H9 (cell line): ENCODE data around the gene BCL7C. TPM values are rescaled to one million over a fixed set of nuclear protein-coding genes. Genes with fewer than 3 reads are reported as not detected.

ENCODE experiments used
- DNase-seq: peaks from one replicate; pipeline ENCODE4 v3.0.0-alpha.2; 2017
- H2AFZ ChIP-seq: one replicate; pipeline ENCODE4 v1.6.1; 2013; ENCODE audit warnings: mild to moderate bottlenecking, low read length, control low read depth, moderate library complexity
- H2AK5ac ChIP-seq: 2 replicates; pipeline ENCODE4 v1.6.1; 2013; ENCODE audit warnings: low read length, control low read depth, mixed read lengths; ENCODE audit not compliant: insufficient read length
- H2BK120ac ChIP-seq: one replicate; pipeline ENCODE4 v1.6.1; 2013; ENCODE audit warnings: low read depth, mild to moderate bottlenecking, low read length, control low read depth, inconsistent platforms; ENCODE audit not compliant: poor library complexity, severe bottlenecking
- H2BK12ac ChIP-seq: 2 replicates; pipeline ENCODE4 v1.6.1; 2013; ENCODE audit warnings: low read length, control low read depth, mixed read lengths, low read depth; ENCODE audit not compliant: insufficient read length
- H2BK15ac ChIP-seq: 2 replicates; pipeline ENCODE4 v1.6.1; 2013; ENCODE audit warnings: low read depth, low read length, control low read depth
- H2BK20ac ChIP-seq: one replicate; pipeline ENCODE4 v1.6.1; 2013; ENCODE audit warnings: low read depth, mild to moderate bottlenecking, low read length, control low read depth, inconsistent platforms; ENCODE audit not compliant: poor library complexity, severe bottlenecking
- H2BK5ac ChIP-seq: 2 replicates; pipeline ENCODE4 v1.6.1; 2013; ENCODE audit warnings: low read length, control low read depth, mixed read lengths; ENCODE audit not compliant: insufficient read length
- H3K14ac ChIP-seq: 2 replicates; pipeline ENCODE4 v1.6.1; 2013; ENCODE audit warnings: low read length, control low read depth; ENCODE audit not compliant: insufficient read depth
- H3K18ac ChIP-seq: 2 replicates; pipeline ENCODE4 v1.6.1; 2013; ENCODE audit warnings: low read depth, mild to moderate bottlenecking, mixed read lengths, low read length, control low read depth; ENCODE audit not compliant: insufficient read length
- H3K23ac ChIP-seq: 2 replicates; pipeline ENCODE4 v1.6.1; 2013; ENCODE audit warnings: low read length, control low read depth, mixed read lengths, low read depth; ENCODE audit not compliant: insufficient read length
- H3K23me2 ChIP-seq: 2 replicates; pipeline ENCODE4 v1.6.1; 2013; ENCODE audit warnings: low read depth, mild to moderate bottlenecking, mixed read lengths, low read length, control low read depth; ENCODE audit not compliant: insufficient read length, poor library complexity, severe bottlenecking
- H3K27ac ChIP-seq: 2 replicates; pipeline ENCODE4 v1.5.1; 2013; ENCODE audit warnings: low read length, control low read depth, mixed read lengths, low read depth; ENCODE audit not compliant: insufficient read length
- H3K27me3 ChIP-seq: 2 replicates; pipeline ENCODE4 v1.6.1; 2013; ENCODE audit warnings: low read length, control low read depth, inconsistent platforms; ENCODE audit not compliant: insufficient read depth
- H3K4ac ChIP-seq: 2 replicates; pipeline ENCODE4 v1.6.1; 2013; ENCODE audit warnings: low read depth, mild to moderate bottlenecking, control low read depth, inconsistent platforms, low read length, moderate library complexity
- H3K4me1 ChIP-seq: 2 replicates; pipeline ENCODE4 v1.6.1; 2013; ENCODE audit warnings: low read length, control low read depth, inconsistent platforms; ENCODE audit not compliant: insufficient read depth
- H3K4me2 ChIP-seq: 2 replicates; pipeline ENCODE4 v1.6.1; 2013; ENCODE audit warnings: low read length, control low read depth, mixed read lengths; ENCODE audit not compliant: insufficient read length, insufficient read depth
- H3K56ac ChIP-seq: 2 replicates; pipeline ENCODE4 v1.6.1; 2013; ENCODE audit warnings: low read depth, mild to moderate bottlenecking, mixed read lengths, low read length, control low read depth; ENCODE audit not compliant: insufficient read length
- H3K79me1 ChIP-seq: 2 replicates; pipeline ENCODE4 v1.6.1; 2013; ENCODE audit warnings: low read depth, mild to moderate bottlenecking, moderate library complexity, low read length, control low read depth, inconsistent platforms; ENCODE audit not compliant: insufficient read depth, poor library complexity, severe bottlenecking
- H3K79me2 ChIP-seq: 2 replicates; pipeline ENCODE4 v1.6.1; 2013; ENCODE audit warnings: low read length, control low read depth, inconsistent platforms; ENCODE audit not compliant: insufficient read depth
- H3K9ac ChIP-seq: 2 replicates; pipeline ENCODE4 v1.6.1; 2013; ENCODE audit warnings: low read length, control low read depth, mixed read lengths; ENCODE audit not compliant: insufficient read length; ENCODE audit errors: extremely low read depth
- H3K9me3 ChIP-seq: one replicate; pipeline ENCODE4 v1.6.1; 2013; ENCODE audit warnings: low read depth, low read length, inconsistent platforms; ENCODE audit not compliant: control insufficient read depth
- H3T11ph ChIP-seq: one replicate; pipeline ENCODE4 v1.6.1; 2013; ENCODE audit warnings: mild to moderate bottlenecking, low read length, control low read depth, inconsistent platforms
- H4K20me1 ChIP-seq: one replicate; pipeline ENCODE4 v1.6.1; 2013; ENCODE audit not compliant: control insufficient read depth, insufficient read length, insufficient read depth
- H4K5ac ChIP-seq: 2 replicates; pipeline ENCODE4 v1.6.1; 2013; ENCODE audit warnings: low read depth, mild to moderate bottlenecking, mixed read lengths, low read length, control low read depth; ENCODE audit not compliant: insufficient read length
- H4K8ac ChIP-seq: replicated peaks from 2 replicates; pipeline ENCODE4 v1.6.1; 2013; ENCODE audit warnings: low read length, control low read depth, mixed read lengths, low read depth; ENCODE audit not compliant: insufficient read length
- H4K91ac ChIP-seq: 2 replicates; pipeline ENCODE4 v1.6.1; 2013; ENCODE audit warnings: low read depth, mild to moderate bottlenecking, moderate library complexity, mixed read lengths, low read length, control low read depth; ENCODE audit not compliant: insufficient read length
- H3K27ac Mint-ChIP-seq, 3 experiments: 2 replicates in 2 of 3; 3 replicates in 1 of 3; pipeline ENCODE4 v1.8.0; 2020 to 2021; ENCODE audit warnings: mixed read lengths in 3 of 3, mild to moderate bottlenecking in 1 of 3, moderate library complexity in 1 of 3
- H3K27me3 Mint-ChIP-seq: 2 replicates; pipeline ENCODE4 v1.8.0; 2021; ENCODE audit warnings: low read depth, mild to moderate bottlenecking, moderate library complexity, mixed read lengths
- H3K36me3 Mint-ChIP-seq, 3 experiments: 2 replicates in 2 of 3; 3 replicates in 1 of 3; pipeline ENCODE4 v1.8.0; 2020 to 2021; ENCODE audit warnings: low read depth in 3 of 3, mixed read lengths in 3 of 3; ENCODE audit not compliant: insufficient read depth in 1 of 3
- H3K4me1 Mint-ChIP-seq, 2 experiments: 2 replicates each; pipeline ENCODE4 v1.8.0; 2020; ENCODE audit warnings: mixed read lengths in 2 of 2
- H3K4me3 Mint-ChIP-seq, 2 experiments: 2 replicates in 1 of 2; 3 replicates in 1 of 2; pipeline ENCODE4 v1.8.0; 2020 to 2021; ENCODE audit warnings: mild to moderate bottlenecking in 2 of 2, mixed read lengths in 2 of 2, moderate library complexity in 1 of 2
- H3K9me3 Mint-ChIP-seq, 2 experiments: 2 replicates in 1 of 2; 3 replicates in 1 of 2; pipeline ENCODE4 v1.8.0; 2020; ENCODE audit warnings: mild to moderate bottlenecking in 2 of 2, mixed read lengths in 2 of 2, moderate library complexity in 1 of 2
- WGBS: extraction: QIAGEN DNeasy Blood & Tissue Kit; methylation state at CpG from one replicate; pipeline ENCODE4 v1.1.7; 2013; ENCODE audit warnings: missing lambda C conversion rate, low lambda C conversion rate, mixed read lengths; ENCODE audit not compliant: insufficient read length; ENCODE audit errors: extremely low coverage; 5-methylcytosine and 5-hydroxymethylcytosine counted together
- total RNA-seq: library from RNA; stranded (reverse); gene quantifications from 2 replicates; pipeline ENCODE4 v1.2.1, GENCODE V29; 2021
- TF ChIP-seq, protein P1 (sequence below): fragments of 200-600 bp; sonication (generic); conservative IDR thresholded peaks from 3 replicates; pipeline ENCODE4 v1.8.0; 2021; ENCODE audit warnings: antibody characterized with exemption, mild to moderate bottlenecking

The BCL7C gene
- total RNA-seq, 1 experiment from 2014 or later = 18.3 TPM

- H2BK5ac ChIP-seq = no peak overlapping the region
- H3K9me3 ChIP-seq = no peaks in the 10 kb centered on the region
- H3K23me2 ChIP-seq = peaks cover 9% of the 10 kb centered on the region
- H3T11ph ChIP-seq = no peak overlapping the region
- no peak overlapping the region for H3K56ac ChIP-seq
- H2BK120ac ChIP-seq = no peak overlapping the region
- TF ChIP-seq, protein P1, sequence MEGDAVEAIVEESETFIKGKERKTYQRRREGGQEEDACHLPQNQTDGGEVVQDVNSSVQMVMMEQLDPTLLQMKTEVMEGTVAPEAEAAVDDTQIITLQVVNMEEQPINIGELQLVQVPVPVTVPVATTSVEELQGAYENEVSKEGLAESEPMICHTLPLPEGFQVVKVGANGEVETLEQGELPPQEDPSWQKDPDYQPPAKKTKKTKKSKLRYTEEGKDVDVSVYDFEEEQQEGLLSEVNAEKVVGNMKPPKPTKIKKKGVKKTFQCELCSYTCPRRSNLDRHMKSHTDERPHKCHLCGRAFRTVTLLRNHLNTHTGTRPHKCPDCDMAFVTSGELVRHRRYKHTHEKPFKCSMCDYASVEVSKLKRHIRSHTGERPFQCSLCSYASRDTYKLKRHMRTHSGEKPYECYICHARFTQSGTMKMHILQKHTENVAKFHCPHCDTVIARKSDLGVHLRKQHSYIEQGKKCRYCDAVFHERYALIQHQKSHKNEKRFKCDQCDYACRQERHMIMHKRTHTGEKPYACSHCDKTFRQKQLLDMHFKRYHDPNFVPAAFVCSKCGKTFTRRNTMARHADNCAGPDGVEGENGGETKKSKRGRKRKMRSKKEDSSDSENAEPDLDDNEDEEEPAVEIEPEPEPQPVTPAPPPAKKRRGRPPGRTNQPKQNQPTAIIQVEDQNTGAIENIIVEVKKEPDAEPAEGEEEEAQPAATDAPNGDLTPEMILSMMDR = no peak
- no peaks in the 10 kb centered on the region for H3K79me2 ChIP-seq
- no peak overlapping the region for H2AFZ ChIP-seq
- no peak overlapping the region for H4K8ac ChIP-seq
- no peaks in the 10 kb centered on the region for H3K79me1 ChIP-seq
- no CpG with 5 or more reads among the region's 15 CpGs for WGBS
- no peak overlapping the region for H3K27ac ChIP-seq
- no peak overlapping the region for H2BK15ac ChIP-seq
- H3K27ac Mint-ChIP-seq = peak overlapping the region in 2 of 3 experiments; percentile 53 to 94; a peak in 1 of 7 replicates
- no peaks in the 10 kb centered on the region for H3K27me3 Mint-ChIP-seq
- peaks cover 10 to 24% of the 10 kb centered on the region in 2 experiments for H3K4me1 Mint-ChIP-seq
- H3K14ac ChIP-seq = no peak overlapping the region
- H3K4me1 ChIP-seq = no peaks in the 10 kb centered on the region
- no peak overlapping the region for H2BK12ac ChIP-seq
- H3K4me3 Mint-ChIP-seq = peak overlapping the region in 1 of 2 experiments; percentile 62; a peak in 4 of 5 replicates
- H4K5ac ChIP-seq = no peak overlapping the region
- H2BK20ac ChIP-seq = no peak overlapping the region
- peak; percentile 96 for DNase-seq
- H3K23ac ChIP-seq = no peak overlapping the region
- no peaks in the 10 kb centered on the region; a peak in 1 of 5 replicates for H3K9me3 Mint-ChIP-seq
- no peak overlapping the region for H2AK5ac ChIP-seq
- no peak overlapping the region for H4K91ac ChIP-seq
- no peak overlapping the region for H3K9ac ChIP-seq
- no peak overlapping the region for H3K18ac ChIP-seq
- no peaks in the 10 kb centered on the region for H3K27me3 ChIP-seq
- no peak overlapping the region for H3K4me2 ChIP-seq
- no peaks in the 10 kb centered on the region for H4K20me1 ChIP-seq
- peaks cover 33 to 44% (median 43%) of the 10 kb centered on the region in 3 experiments for H3K36me3 Mint-ChIP-seq
- H3K4ac ChIP-seq = no peak overlapping the region
Observed at GRCh38 chr16:30927789-30928378, 34.0 kb upstream of the BCL7C start.
